Activated T-helper 9 cell treated with anti-CD3 and anti-CD28 coated beads, Interleukin-2, amount 50 U/mL, for 16 hours (primary cell): ENCODE results near the gene UBE2J2.

Experiments used
- DNase-seq: peaks from one replicate; pipeline ENCODE4 v3.0.0-alpha.2; 2020; ENCODE audit warnings: low read depth

The UBE2J2 gene

DNA sequence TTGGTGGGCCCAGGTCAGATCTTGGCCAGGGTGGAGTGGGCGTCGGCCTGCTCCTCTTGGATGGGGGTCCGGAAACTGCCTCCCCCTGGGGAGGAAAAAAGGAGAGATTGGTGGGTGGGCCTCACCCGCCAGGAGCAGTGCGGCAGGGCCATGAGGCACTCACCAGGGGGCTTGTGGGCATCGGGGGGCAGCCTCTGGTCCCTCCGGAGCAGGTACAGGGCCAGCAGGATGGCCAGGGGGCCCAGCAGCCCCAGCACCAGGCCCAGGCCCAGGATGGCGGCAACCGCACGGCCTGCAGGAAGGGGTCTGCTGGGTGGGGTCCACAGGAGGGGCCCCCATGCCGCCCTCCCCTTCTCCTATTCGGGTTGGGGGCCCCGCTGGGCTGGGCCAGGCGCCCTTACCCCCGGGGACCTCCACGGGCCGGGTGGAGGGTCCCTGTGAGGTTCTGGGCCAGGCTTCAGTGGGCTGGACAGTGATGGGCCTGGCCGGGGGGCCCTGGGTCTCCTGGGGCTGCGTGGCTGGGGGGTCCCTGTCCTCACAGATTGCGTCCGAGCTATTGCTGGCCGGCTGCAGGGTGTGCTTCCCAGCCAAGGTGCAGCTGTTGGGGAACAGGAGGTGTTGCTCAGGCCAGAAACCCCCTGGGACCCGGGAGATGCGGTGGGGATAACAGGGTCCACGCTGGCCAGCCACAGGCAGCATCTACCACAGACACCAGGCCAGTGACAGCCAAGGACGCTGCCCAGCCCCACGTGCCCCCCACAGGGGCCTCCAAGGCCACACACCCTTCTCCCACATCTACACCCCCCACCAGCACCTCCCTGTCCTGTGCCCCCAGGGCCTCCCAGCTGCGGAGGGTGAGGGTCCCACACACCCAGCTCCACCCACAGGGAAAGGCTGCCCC, 61.9 kb downstream of the UBE2J2 start:
- DNase-seq, result peak; percentile 1

- DNase-seq, result no peak
Measured at GRCh38 chr1:1210726-1211540, 62.7 kb downstream of the UBE2J2 start.

DNA sequence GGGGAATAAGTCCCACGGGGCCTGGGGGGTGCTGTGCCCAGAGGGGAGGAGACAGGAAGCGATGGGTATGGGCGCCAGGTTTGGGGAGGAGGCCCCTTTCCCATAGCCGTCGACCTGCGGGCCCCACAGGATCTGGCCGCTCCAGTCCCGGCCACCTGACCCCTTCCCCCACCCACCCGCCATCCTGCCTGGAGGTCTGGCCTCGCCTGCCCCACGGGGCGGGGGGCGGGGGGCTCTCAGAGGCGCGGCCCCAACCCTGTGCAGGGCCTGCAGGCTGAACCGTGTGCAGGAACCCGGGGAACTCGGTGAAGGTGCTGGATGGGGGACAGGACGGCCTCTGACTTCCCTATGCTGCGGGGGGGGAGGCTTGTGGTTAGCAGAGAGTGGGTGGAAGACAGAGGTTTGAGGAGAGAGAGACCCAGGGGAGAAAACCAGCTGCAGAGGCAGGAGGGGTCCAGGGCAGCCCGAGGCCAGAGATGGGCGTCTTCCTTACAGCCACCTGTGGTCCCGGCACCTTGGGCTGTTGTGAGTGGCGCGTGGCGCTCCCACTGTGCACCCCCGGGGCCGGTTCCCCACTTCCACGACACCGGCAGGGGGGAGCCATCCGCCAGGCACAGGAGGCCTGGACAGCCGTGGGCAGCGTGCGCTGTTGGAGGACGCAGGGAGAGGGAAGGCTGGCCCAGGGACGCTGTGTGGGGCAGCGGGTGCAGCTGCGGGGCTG, 64.8 kb downstream of the UBE2J2 start:
- no peak for DNase-seq

DNA sequence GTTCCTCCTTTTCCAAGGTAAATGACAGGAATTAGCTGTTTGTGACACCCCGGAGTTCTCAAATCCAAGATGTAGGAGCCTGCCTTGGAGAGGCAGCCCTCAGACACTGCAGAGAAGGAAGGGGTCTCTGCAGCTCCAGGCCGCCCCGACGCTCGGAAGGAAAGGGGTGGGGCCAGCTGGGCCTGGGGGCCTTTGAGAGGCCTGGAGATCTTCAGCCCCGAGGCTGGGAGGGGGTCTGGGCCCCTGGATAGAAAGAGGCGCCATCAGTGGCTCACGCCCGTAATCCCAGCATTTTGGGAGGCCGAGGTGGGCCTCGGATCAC, 66.1 kb downstream of the UBE2J2 start:
- no peak for DNase-seq

DNA sequence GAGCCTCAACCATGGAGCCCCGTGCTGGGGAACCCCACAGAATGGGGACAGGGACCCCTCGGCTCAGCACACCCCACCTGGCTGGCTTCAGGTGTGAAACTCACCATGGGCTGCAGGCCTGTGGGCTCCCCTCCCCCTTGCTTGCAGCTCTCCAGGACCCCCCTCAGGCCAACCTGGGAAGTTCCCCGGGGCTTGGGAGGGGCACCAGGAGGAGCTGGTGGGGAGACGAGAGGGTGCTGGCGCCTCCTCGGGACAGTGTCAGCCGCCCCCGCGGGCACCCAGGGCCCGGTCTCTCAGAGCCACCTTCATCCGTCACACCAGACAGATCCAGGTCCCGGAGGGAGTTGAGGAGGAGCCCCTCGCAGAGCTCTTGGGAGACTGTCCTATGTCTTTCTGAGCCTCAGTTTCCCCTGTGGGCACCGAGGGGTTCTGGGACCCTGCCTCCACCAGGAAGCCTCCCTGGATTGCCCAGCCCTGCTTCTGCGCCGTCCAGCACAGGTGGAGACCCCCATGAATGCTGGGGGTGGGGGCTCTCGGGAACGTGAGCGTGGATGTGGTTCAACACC, 66.6 kb downstream of the UBE2J2 start:
- DNase-seq, result no peak

GRCh38 chr1:1206376-1206965, 67.2 kb downstream of the UBE2J2 start, which contains the start of gene TNFRSF18:
TSS of gene TNFRSF18 (minus strand) at chr1:1206592. CDS start at chr1:1206571, 21 bp downstream.
- peak; percentile 47 for DNase-seq

DNA sequence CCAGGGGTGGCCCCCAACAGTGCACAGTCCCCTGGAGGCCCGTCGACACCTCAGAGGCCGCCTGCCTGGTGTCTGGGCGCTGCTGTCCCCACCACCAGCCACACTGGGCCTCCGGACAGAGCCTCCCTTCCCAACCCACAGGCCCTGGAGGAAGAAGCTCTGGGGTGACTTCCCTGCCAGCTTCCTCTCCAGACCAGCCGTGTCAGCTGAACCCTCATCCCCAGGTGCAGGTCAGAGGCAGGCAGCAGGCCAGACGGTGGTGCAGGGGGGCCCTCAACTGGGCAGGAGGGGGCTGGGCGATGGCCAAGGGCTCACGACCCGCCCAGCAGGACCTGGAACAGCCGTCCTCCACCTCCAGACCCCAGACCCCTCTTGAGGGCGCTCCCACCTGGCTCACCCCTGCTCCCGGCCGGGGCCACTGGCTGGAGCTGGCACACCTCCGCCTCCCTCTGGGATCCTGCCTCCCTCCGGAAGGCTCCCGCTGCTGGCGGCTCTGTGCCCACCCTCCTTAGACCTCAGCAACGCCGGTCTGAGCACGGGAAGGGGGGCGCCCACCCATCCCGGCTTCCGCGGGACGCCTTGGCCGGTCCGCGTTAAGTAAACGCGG, 67.8 kb downstream of the UBE2J2 start:
- DNase-seq, result no peak

- no peak for DNase-seq
Measured at GRCh38 chr1:1204998-1205768, 68.5 kb downstream of the UBE2J2 start.

DNA sequence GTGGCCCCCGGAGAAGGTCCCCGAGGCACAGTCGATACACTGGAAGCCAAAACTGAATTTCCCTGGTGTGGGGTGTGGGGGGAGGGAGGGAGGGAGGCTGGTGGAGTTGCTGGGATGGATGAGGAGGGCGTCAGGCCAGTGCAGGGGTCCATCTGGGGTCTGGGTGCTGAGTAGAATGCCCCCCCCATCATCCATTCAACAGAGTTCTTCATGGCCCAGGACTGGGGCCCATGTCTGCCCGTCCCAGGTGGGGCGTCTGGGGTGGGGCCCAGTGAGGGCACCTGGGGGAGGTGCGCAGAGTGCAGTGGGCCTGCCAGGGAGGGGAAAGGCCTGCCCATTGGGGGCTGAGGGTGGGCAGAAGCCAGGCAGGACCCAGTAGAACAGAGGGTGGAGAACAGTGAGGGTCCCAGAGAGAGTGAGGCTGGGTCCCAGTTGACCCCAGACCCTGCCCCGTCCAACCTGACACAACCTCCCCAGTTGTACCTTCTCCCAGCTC, 69.2 kb downstream of the UBE2J2 start:
- no peak for DNase-seq
